ENCODE results near the gene ALPG.
"Not testable (repeated sequence)": the region's sequence is repeated elsewhere in the genome, so short reads cannot be mapped to it uniquely, and the experiment has no call there.

Gene ALPG

GRCh38 chr2:232431705-232432590 is 25.3 kb downstream of the ALPG start:
- peaks cover 4% of the 10 kb centered on the region for H3K9me3 ChIP-seq (ENCODE audit: insufficient read depth, low read depth, low read length)
- no peaks in the 10 kb centered on the region for H3K27me3 ChIP-seq (ENCODE audit: insufficient read depth, low read length)
- H2BK120ac ChIP-seq (ENCODE audit: insufficient read depth, low read length, poor library complexity) = no peak overlapping the region
- H2BK5ac ChIP-seq (ENCODE audit: low read depth, low read length, poor library complexity) = no peak overlapping the region
- no peak overlapping the region for H3K18ac ChIP-seq (ENCODE audit: low read length)
- H3K14ac ChIP-seq (ENCODE audit: low read length) = no peak overlapping the region
- no peaks in the 10 kb centered on the region for H3K79me1 ChIP-seq (ENCODE audit: low read length)
- H3K4me2 ChIP-seq (ENCODE audit: low read length) = no peak overlapping the region
- no peak overlapping the region for H3K9ac ChIP-seq (ENCODE audit: low read length)
- H3K4ac ChIP-seq (ENCODE audit: low read depth, low read length) = no peak overlapping the region
- H3K36me3 ChIP-seq (ENCODE audit: control insufficient read depth in 1 of 2, insufficient read depth in 2 of 2, low read length in 2 of 2) = no peaks in the 10 kb centered on the region
- H3K4me1 ChIP-seq (ENCODE audit: control insufficient read depth in 1 of 2, insufficient read depth in 2 of 2, low read length in 2 of 2) = peaks cover 2 to 7% of the 10 kb centered on the region in 2 experiments
- no peak for DNase-seq
- no peak overlapping the region for H2BK12ac ChIP-seq (ENCODE audit: low read length)
- no peak overlapping the region for H4K12ac ChIP-seq (ENCODE audit: low read depth, low read length)
- peak overlapping the region; percentile 37 for H2AFZ ChIP-seq (ENCODE audit: insufficient read depth, low read length, poor library complexity)
- no peak overlapping the region for H2AK5ac ChIP-seq (ENCODE audit: low read length)
- H4K91ac ChIP-seq (ENCODE audit: low read depth, low read length) = no peak overlapping the region
- no peak overlapping the region for H3K4me3 ChIP-seq (ENCODE audit: low read depth, low read length)
- no peak overlapping the region for H3K23ac ChIP-seq (ENCODE audit: low read length)
- WGBS (ENCODE audit: extremely low coverage, insufficient coverage, insufficient read length) = no CpG with 5 or more reads among the region's 16 CpGs
- H3K79me2 ChIP-seq (ENCODE audit: control insufficient read depth, insufficient read depth, low read length, poor library complexity) = no peaks in the 10 kb centered on the region
- no peak overlapping the region for H3K27ac ChIP-seq (ENCODE audit: low read depth, low read length)
- H4K8ac ChIP-seq (ENCODE audit: low read depth, low read length) = peak overlapping the region; percentile 56

GRCh38 chr2:232432598-232433184 is 26.0 kb downstream of the ALPG start:
- Histone ChIP-seq H3K9ac (ENCODE audit: low read length) (no peak overlapping the region), H2AFZ (ENCODE audit: insufficient read depth, low read length, poor library complexity) (peak overlapping the region; percentile 37), H3K18ac (ENCODE audit: low read length) (no peak overlapping the region), H3K4me2 (ENCODE audit: low read length) (no peak overlapping the region), H3K23ac (ENCODE audit: low read length) (no peak overlapping the region), H4K8ac (ENCODE audit: low read depth, low read length) (peak overlapping the region; percentile 56), H3K36me3 (ENCODE audit: control insufficient read depth in 1 of 2, insufficient read depth in 2 of 2, low read length in 2 of 2) (no peaks in the 10 kb centered on the region), H2BK120ac (ENCODE audit: insufficient read depth, low read length, poor library complexity) (no peak overlapping the region), H3K79me1 (ENCODE audit: low read length) (no peaks in the 10 kb centered on the region), H4K12ac (ENCODE audit: low read depth, low read length) (no peak overlapping the region), H3K4me3 (ENCODE audit: low read depth, low read length) (no peak overlapping the region), H3K27ac (ENCODE audit: low read depth, low read length) (no peak overlapping the region), H3K79me2 (ENCODE audit: control insufficient read depth, insufficient read depth, low read length, poor library complexity) (no peaks in the 10 kb centered on the region), H3K14ac (ENCODE audit: low read length) (no peak overlapping the region), H2BK5ac (ENCODE audit: low read depth, low read length, poor library complexity) (no peak overlapping the region), H3K27me3 (ENCODE audit: insufficient read depth, low read length) (no peaks in the 10 kb centered on the region), H2BK12ac (ENCODE audit: low read length) (no peak overlapping the region), H3K9me3 (ENCODE audit: insufficient read depth, low read depth, low read length) (peaks cover 5% of the 10 kb centered on the region), H3K4ac (ENCODE audit: low read depth, low read length) (no peak overlapping the region), H4K91ac (ENCODE audit: low read depth, low read length) (no peak overlapping the region), H2AK5ac (ENCODE audit: low read length) (no peak overlapping the region), H3K4me1 (ENCODE audit: control insufficient read depth in 1 of 2, insufficient read depth in 2 of 2, low read length in 2 of 2) (peaks cover 2 to 7% of the 10 kb centered on the region in 2 experiments)
- WGBS (ENCODE audit: extremely low coverage, insufficient coverage, insufficient read length) = no CpG with 5 or more reads among the region's 16 CpGs
- DNase-seq = peak; percentile 62 to 76

- not testable (repeated sequence) for H2BK12ac ChIP-seq (ENCODE audit: low read length); H3K14ac ChIP-seq (ENCODE audit: low read length); H3K27me3 ChIP-seq (ENCODE audit: insufficient read depth, low read length); H4K12ac ChIP-seq (ENCODE audit: low read depth, low read length); H3K4me1 ChIP-seq (ENCODE audit: control insufficient read depth in 1 of 2, insufficient read depth in 2 of 2, low read length in 2 of 2); DNase-seq; H2AFZ ChIP-seq (ENCODE audit: insufficient read depth, low read length, poor library complexity); H3K36me3 ChIP-seq (ENCODE audit: control insufficient read depth in 1 of 2, insufficient read depth in 2 of 2, low read length in 2 of 2); H2AK5ac ChIP-seq (ENCODE audit: low read length); H3K4me2 ChIP-seq (ENCODE audit: low read length); H3K4ac ChIP-seq (ENCODE audit: low read depth, low read length); H3K79me2 ChIP-seq (ENCODE audit: control insufficient read depth, insufficient read depth, low read length, poor library complexity); H4K8ac ChIP-seq (ENCODE audit: low read depth, low read length); H4K91ac ChIP-seq (ENCODE audit: low read depth, low read length); H3K9me3 ChIP-seq (ENCODE audit: insufficient read depth, low read depth, low read length); H3K9ac ChIP-seq (ENCODE audit: low read length); H3K4me3 ChIP-seq (ENCODE audit: low read depth, low read length); H3K18ac ChIP-seq (ENCODE audit: low read length); H2BK120ac ChIP-seq (ENCODE audit: insufficient read depth, low read length, poor library complexity); H3K27ac ChIP-seq (ENCODE audit: low read depth, low read length); H3K79me1 ChIP-seq (ENCODE audit: low read length); H3K23ac ChIP-seq (ENCODE audit: low read length); H2BK5ac ChIP-seq (ENCODE audit: low read depth, low read length, poor library complexity)
- WGBS (ENCODE audit: extremely low coverage, insufficient coverage, insufficient read length) = no CpG with 5 or more reads among the region's 9 CpGs
Observed at GRCh38 chr2:232433622-232434021, 27.0 kb downstream of the ALPG start.

- no peak for DNase-seq
- Histone ChIP-seq H3K4ac (ENCODE audit: low read depth, low read length) (no peak overlapping the region), H2BK120ac (ENCODE audit: insufficient read depth, low read length, poor library complexity) (no peak overlapping the region), H3K14ac (ENCODE audit: low read length) (no peak overlapping the region), H2BK5ac (ENCODE audit: low read depth, low read length, poor library complexity) (no peak overlapping the region), H2BK12ac (ENCODE audit: low read length) (no peak overlapping the region), H3K27ac (ENCODE audit: low read depth, low read length) (no peak overlapping the region), H3K23ac (ENCODE audit: low read length) (no peak overlapping the region), H3K27me3 (ENCODE audit: insufficient read depth, low read length) (no peaks in the 10 kb centered on the region), H3K4me1 (ENCODE audit: control insufficient read depth in 1 of 2, insufficient read depth in 2 of 2, low read length in 2 of 2) (peaks cover 2 to 7% of the 10 kb centered on the region in 2 experiments), H3K36me3 (ENCODE audit: control insufficient read depth in 1 of 2, insufficient read depth in 2 of 2, low read length in 2 of 2) (no peaks in the 10 kb centered on the region), H3K4me2 (ENCODE audit: low read length) (no peak overlapping the region), H4K8ac (ENCODE audit: low read depth, low read length) (no peak overlapping the region), H2AK5ac (ENCODE audit: low read length) (no peak overlapping the region), H3K9ac (ENCODE audit: low read length) (no peak overlapping the region), H3K9me3 (ENCODE audit: insufficient read depth, low read depth, low read length) (peaks cover 5% of the 10 kb centered on the region), H3K18ac (ENCODE audit: low read length) (no peak overlapping the region), H3K4me3 (ENCODE audit: low read depth, low read length) (no peak overlapping the region), H2AFZ (ENCODE audit: insufficient read depth, low read length, poor library complexity) (no peak overlapping the region), H3K79me1 (ENCODE audit: low read length) (no peaks in the 10 kb centered on the region), H4K12ac (ENCODE audit: low read depth, low read length) (no peak overlapping the region), H3K79me2 (ENCODE audit: control insufficient read depth, insufficient read depth, low read length, poor library complexity) (no peaks in the 10 kb centered on the region), H4K91ac (ENCODE audit: low read depth, low read length) (no peak overlapping the region)
- no CpG with 5 or more reads among the region's 9 CpGs for WGBS (ENCODE audit: extremely low coverage, insufficient coverage, insufficient read length)
Observed at GRCh38 chr2:232434091-232434490, 27.4 kb downstream of the ALPG start.
